HepG2 (cell line): Measurements from ENCODE around the gene CHST10. TPM values are rescaled to one million over a fixed set of nuclear protein-coding genes. Genes with fewer than 3 reads are reported as not detected.

ENCODE experiments used
- ASH2L ChIP-seq: fragments of 300-600, 200-600 bp; sonication (generic); IDR thresholded peaks from 2 replicates; pipeline ENCODE4 v1.7.0; 2017; ENCODE audit warnings: low read depth, mild to moderate bottlenecking, moderate library complexity, mixed read lengths, low read length; ENCODE audit not compliant: insufficient read length
- ATF7 ChIP-seq, 2 experiments: fragments of 450-650 bp in 1 of 2; sonication (generic) in 1 of 2; formaldehyde crosslinking in 1 of 2; IDR thresholded peaks; 2 replicates each; pipeline versions ENCODE4 v1.4.0 to v1.6.1; 2016 to 2020; ENCODE audit warnings: antibody characterized with exemption in 1 of 2, mild to moderate bottlenecking in 1 of 2, missing genetic modification reagents in 1 of 2
- FOSL1 ChIP-seq: sonication (generic); formaldehyde crosslinking; IDR thresholded peaks from 2 replicates; pipeline ENCODE4 v1.9.0; 2021; ENCODE audit warnings: missing genetic modification reagents, borderline replicate concordance
- FOXC1 ChIP-seq: sonication (generic); formaldehyde crosslinking; IDR thresholded peaks from 2 replicates; pipeline ENCODE4 v1.8.0; 2022; ENCODE audit warnings: mild to moderate bottlenecking, missing genetic modification reagents, borderline replicate concordance
- GATA4 ChIP-seq: sonication (generic); IDR thresholded peaks from 2 replicates; pipeline ENCODE4 v1.6.1; 2016; ENCODE audit warnings: antibody characterized with exemption, low read depth, borderline replicate concordance
- HCFC1 ChIP-seq: fragments of 150-350 bp; IDR thresholded peaks from 2 replicates; pipeline ENCODE4 v1.6.1; 2014; ENCODE audit warnings: low read depth, low read length
- IKZF4 ChIP-seq: sonication (generic); formaldehyde crosslinking; IDR thresholded peaks from 2 replicates; pipeline ENCODE4 v1.5.1; 2020; ENCODE audit warnings: borderline replicate concordance, mild to moderate bottlenecking, low read depth, missing genetic modification reagents; ENCODE audit errors: not compliant biosample characterization
- MATR3 ChIP-seq: sonication (generic); formaldehyde crosslinking; IDR thresholded peaks from 2 replicates; pipeline ENCODE4 v1.4.0; 2020; ENCODE audit warnings: missing genetic modification reagents
- PAWR ChIP-seq: sonication (generic); formaldehyde crosslinking; IDR thresholded peaks from 2 replicates; pipeline ENCODE4 v1.4.0; 2020; ENCODE audit warnings: missing genetic modification reagents, mild to moderate bottlenecking, borderline replicate concordance
- PHF21A ChIP-seq: sonication (generic); formaldehyde crosslinking; IDR thresholded peaks from 2 replicates; pipeline ENCODE4 v1.5.0; 2020; ENCODE audit warnings: mild to moderate bottlenecking, missing genetic modification reagents
- PITX1 ChIP-seq: sonication (generic); formaldehyde crosslinking; IDR thresholded peaks from 2 replicates; pipeline ENCODE4 v1.5.1; 2020; ENCODE audit warnings: mild to moderate bottlenecking, missing genetic modification reagents
- RFXAP ChIP-seq: sonication (generic); formaldehyde crosslinking; IDR thresholded peaks from 2 replicates; pipeline ENCODE4 v1.4.0; 2020; ENCODE audit warnings: missing genetic modification reagents, borderline replicate concordance
- SALL2 ChIP-seq: sonication (generic); formaldehyde crosslinking; IDR thresholded peaks from 2 replicates; pipeline ENCODE4 v1.8.1; 2023; ENCODE audit warnings: mild to moderate bottlenecking, missing genetic modification reagents, inconsistent platforms
- ZNF12 ChIP-seq: sonication (generic); formaldehyde crosslinking; IDR thresholded peaks from 2 replicates; pipeline ENCODE4 v1.5.0; 2020; ENCODE audit warnings: missing genetic modification reagents
- ZNF17 ChIP-seq: sonication (generic); formaldehyde crosslinking; IDR thresholded peaks from 2 replicates; pipeline ENCODE4 v1.5.0; 2020; ENCODE audit warnings: mild to moderate bottlenecking, missing genetic modification reagents
- ZNF382 ChIP-seq: sonication (generic); formaldehyde crosslinking; IDR thresholded peaks from 2 replicates; pipeline ENCODE4 v1.5.0; 2020; ENCODE audit warnings: missing genetic modification reagents, mild to moderate bottlenecking, borderline replicate concordance
- ZNF737 ChIP-seq: sonication (generic); formaldehyde crosslinking; IDR thresholded peaks from 2 replicates; pipeline ENCODE4 v1.5.0; 2020; ENCODE audit warnings: missing genetic modification reagents, mild to moderate bottlenecking, borderline replicate concordance
- ZNF780A ChIP-seq: sonication (generic); formaldehyde crosslinking; IDR thresholded peaks from 2 replicates; pipeline ENCODE4 v1.8.0; 2022; ENCODE audit warnings: mild to moderate bottlenecking, missing genetic modification reagents, moderate library complexity
- polyA plus RNA-seq, 8 experiments: library from polyadenylated mRNA; depleted of rRNA in 3 of 8; stranded (reverse) in 7 of 8; unstranded in 1 of 8; fragments of >200 nt; fragmentation: Illumina TruSeq in 4 of 8; extraction: Trizol in 4 of 8; gene quantifications; 2 replicates each; pipeline versions ENCODE4 v1.2.1 to v1.2.3, GENCODE V29; 2011 to 2016; ENCODE audit warnings: low read depth in 4 of 8, missing spikeins in 1 of 8, mixed read lengths in 1 of 8; ENCODE audit not compliant: insufficient read depth in 1 of 8
- total RNA-seq, 5 experiments: library from RNA; depleted of rRNA; stranded (reverse); fragments of >200 nt; fragmentation: Illumina TruSeq; extraction: Trizol; gene quantifications; 2 replicates each; pipeline ENCODE4 v1.2.3, GENCODE V29; 2016; ENCODE audit warnings: low read depth in 1 of 5
- TF ChIP-seq, protein P1 (sequence below): IDR thresholded peaks from 2 replicates; pipeline ENCODE4 v1.6.1; 2016; ENCODE audit warnings: low read depth, borderline replicate concordance
- TF ChIP-seq, protein P2 (sequence below), 2 experiments: fragments of 450-650 bp in 1 of 2; sonication (generic) in 1 of 2; formaldehyde crosslinking in 1 of 2; IDR thresholded peaks; 2 replicates each; pipeline versions ENCODE4 v1.6.1 to v1.8.0; 2016 to 2022; ENCODE audit warnings: antibody characterized with exemption in 1 of 2, mild to moderate bottlenecking in 1 of 2, missing genetic modification reagents in 1 of 2

CHST10 gene
- total and polyA plus RNA-seq, 2 of the 13 experiments (the other 11 are each of a cell fraction or from before 2014, with no cell fraction given), result 10.5 to 14.2 TPM

DNA sequence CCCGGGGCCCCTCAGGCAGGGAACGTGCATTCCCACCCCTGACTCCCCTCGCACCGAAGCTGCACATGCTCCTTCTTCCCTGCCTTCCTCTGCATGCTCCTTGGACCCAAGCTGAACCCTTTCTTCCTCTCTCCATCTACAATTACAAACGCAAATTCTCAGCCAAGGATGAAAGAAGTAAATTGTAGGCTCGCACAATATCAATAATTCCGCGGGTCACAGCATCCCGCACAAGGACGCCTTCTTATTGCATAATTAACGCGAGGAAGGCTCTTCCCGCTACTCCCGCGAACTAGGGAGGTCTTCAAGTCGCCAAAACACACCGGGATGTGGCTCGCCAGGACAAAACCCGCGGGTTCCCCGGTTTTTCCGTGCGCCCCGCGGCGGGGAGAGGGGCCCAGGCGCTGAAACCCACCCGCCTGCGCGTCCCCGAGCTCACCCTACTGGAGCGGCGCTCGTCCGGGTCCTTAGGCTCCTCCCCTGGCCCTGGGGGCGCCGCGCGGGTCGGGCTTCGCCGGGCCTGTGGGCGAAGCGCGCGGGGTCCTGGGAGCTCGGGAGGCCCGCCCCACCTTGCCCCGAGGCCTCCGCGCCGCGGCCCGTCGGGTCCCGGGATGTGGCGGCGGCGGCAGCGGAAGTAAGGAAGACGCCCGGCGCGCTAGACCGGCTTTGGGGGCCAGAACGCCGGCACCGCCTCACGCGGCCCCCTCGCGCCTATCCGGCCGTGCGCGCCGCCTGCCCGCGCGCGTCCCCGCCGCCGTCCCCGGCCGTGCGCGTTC, at the start of gene CHST10 (continued):
- TF ChIP-seq, protein P1, sequence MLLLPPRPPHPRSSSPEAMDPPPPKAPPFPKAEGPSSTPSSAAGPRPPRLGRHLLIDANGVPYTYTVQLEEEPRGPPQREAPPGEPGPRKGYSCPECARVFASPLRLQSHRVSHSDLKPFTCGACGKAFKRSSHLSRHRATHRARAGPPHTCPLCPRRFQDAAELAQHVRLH (CRISPR knock-in tag), result peak; percentile 76; the same call in 1 of the 2 replicates
- TF ChIP-seq SALL2 (CRISPR knock-in tag) (no peak; the same call in 1 of the 2 replicates), FOXC1 (peak; percentile 20; the same call in 1 of the 2 replicates), HCFC1 (no peak), PHF21A (peak; percentile 63; the same call in 1 of the 2 replicates), PITX1 (CRISPR knock-in tag) (peak; percentile 20; the same call in 1 of the 2 replicates), ZNF17 (CRISPR knock-in tag) (no peak), ATF7 (IDR thresholded peaks at IDR 0.05) (no peak), ATF7 (CRISPR knock-in tag; IDR thresholded peaks at IDR 0.05) (no peak), GATA4 (no peak), ZNF12 (CRISPR knock-in tag) (no peak), MATR3 (CRISPR knock-in tag) (no peak), ZNF382 (CRISPR knock-in tag) (no peak), ZNF780A (CRISPR knock-in tag) (no peak), ZNF737 (no peak), RFXAP (CRISPR knock-in tag) (0 out of 2 replicates have a peak, but pooled peaks have one; percentile 41), ASH2L (peak; percentile 84), PAWR (no peak), FOSL1 (CRISPR knock-in tag) (no peak), IKZF4 (CRISPR knock-in tag) (no peak)
- TF ChIP-seq, protein P2, sequence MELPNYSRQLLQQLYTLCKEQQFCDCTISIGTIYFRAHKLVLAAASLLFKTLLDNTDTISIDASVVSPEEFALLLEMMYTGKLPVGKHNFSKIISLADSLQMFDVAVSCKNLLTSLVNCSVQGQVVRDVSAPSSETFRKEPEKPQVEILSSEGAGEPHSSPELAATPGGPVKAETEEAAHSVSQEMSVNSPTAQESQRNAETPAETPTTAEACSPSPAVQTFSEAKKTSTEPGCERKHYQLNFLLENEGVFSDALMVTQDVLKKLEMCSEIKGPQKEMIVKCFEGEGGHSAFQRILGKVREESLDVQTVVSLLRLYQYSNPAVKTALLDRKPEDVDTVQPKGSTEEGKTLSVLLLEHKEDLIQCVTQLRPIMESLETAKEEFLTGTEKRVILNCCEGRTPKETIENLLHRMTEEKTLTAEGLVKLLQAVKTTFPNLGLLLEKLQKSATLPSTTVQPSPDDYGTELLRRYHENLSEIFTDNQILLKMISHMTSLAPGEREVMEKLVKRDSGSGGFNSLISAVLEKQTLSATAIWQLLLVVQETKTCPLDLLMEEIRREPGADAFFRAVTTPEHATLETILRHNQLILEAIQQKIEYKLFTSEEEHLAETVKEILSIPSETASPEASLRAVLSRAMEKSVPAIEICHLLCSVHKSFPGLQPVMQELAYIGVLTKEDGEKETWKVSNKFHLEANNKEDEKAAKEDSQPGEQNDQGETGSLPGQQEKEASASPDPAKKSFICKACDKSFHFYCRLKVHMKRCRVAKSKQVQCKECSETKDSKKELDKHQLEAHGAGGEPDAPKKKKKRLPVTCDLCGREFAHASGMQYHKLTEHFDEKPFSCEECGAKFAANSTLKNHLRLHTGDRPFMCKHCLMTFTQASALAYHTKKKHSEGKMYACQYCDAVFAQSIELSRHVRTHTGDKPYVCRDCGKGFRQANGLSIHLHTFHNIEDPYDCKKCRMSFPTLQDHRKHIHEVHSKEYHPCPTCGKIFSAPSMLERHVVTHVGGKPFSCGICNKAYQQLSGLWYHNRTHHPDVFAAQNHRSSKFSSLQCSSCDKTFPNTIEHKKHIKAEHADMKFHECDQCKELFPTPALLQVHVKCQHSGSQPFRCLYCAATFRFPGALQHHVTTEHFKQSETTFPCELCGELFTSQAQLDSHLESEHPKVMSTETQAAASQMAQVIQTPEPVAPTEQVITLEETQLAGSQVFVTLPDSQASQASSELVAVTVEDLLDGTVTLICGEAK (IDR thresholded peaks at IDR 0.05), result no peak
- TF ChIP-seq, protein P2 (CRISPR knock-in tag; IDR thresholded peaks at IDR 0.05), result no peak
